ENCODE results near the gene ANKH. TPM values are rescaled to one million over a fixed set of nuclear protein-coding genes. Genes with fewer than 3 reads are reported as not detected.

ANKH gene
- polyA plus RNA-seq, 1 donor from 2014 or later, result 9.9 TPM

GRCh38 chr5:14684757-14685156 is 186.8 kb downstream of the ANKH start:
- Histone ChIP-seq H3K9me3 (ENCODE audit: low read length) (no peaks in the 10 kb centered on the region), H3K4me2 (ENCODE audit: low read length) (no peak overlapping the region), H3K36me3 (ENCODE audit: insufficient read depth, low read length) (peaks cover 7% of the 10 kb centered on the region), H4K20me1 (ENCODE audit: insufficient read depth) (no peaks in the 10 kb centered on the region), H3K27ac (ENCODE audit: low read length) (no peak overlapping the region), H3K9ac (ENCODE audit: low read length) (no peak overlapping the region), H3F3A (ENCODE audit: insufficient read depth, low read length, poor library complexity, severe bottlenecking) (no peaks in the 10 kb centered on the region), H3K27me3 (ENCODE audit: insufficient read depth, low read depth, low read length) (no peaks in the 10 kb centered on the region), H2AFZ (ENCODE audit: low read depth, low read length) (no peak overlapping the region), H3K4me3 (ENCODE audit: low read length) (no peak overlapping the region), H3K9me2 (ENCODE audit: insufficient read depth, low read length) (no peaks in the 10 kb centered on the region), H3K79me2 (replicated peaks; ENCODE audit: insufficient read depth, low read length) (no peaks in the 10 kb centered on the region)
- TF ChIP-seq, protein P1, sequence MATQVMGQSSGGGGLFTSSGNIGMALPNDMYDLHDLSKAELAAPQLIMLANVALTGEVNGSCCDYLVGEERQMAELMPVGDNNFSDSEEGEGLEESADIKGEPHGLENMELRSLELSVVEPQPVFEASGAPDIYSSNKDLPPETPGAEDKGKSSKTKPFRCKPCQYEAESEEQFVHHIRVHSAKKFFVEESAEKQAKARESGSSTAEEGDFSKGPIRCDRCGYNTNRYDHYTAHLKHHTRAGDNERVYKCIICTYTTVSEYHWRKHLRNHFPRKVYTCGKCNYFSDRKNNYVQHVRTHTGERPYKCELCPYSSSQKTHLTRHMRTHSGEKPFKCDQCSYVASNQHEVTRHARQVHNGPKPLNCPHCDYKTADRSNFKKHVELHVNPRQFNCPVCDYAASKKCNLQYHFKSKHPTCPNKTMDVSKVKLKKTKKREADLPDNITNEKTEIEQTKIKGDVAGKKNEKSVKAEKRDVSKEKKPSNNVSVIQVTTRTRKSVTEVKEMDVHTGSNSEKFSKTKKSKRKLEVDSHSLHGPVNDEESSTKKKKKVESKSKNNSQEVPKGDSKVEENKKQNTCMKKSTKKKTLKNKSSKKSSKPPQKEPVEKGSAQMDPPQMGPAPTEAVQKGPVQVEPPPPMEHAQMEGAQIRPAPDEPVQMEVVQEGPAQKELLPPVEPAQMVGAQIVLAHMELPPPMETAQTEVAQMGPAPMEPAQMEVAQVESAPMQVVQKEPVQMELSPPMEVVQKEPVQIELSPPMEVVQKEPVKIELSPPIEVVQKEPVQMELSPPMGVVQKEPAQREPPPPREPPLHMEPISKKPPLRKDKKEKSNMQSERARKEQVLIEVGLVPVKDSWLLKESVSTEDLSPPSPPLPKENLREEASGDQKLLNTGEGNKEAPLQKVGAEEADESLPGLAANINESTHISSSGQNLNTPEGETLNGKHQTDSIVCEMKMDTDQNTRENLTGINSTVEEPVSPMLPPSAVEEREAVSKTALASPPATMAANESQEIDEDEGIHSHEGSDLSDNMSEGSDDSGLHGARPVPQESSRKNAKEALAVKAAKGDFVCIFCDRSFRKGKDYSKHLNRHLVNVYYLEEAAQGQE (IDR thresholded peaks at IDR 0.05; ENCODE audit: borderline replicate concordance), result no peak
- no peak for TF ChIP-seq MXI1 (conservative IDR thresholded peaks at IDR 0.05; ENCODE audit: poor library complexity, severe bottlenecking)
- TF ChIP-seq SMC3 (conservative IDR thresholded peaks at IDR 0.05; ENCODE audit: poor library complexity), result no peak
- TF ChIP-seq EZH2 (IDR thresholded peaks at IDR 0.05; ENCODE audit: borderline replicate concordance, insufficient read depth, low read length, poor library complexity, severe bottlenecking), result no peak
- no peak for TF ChIP-seq POLR2AphosphoS5 (IDR thresholded peaks at IDR 0.05)
- no peak for TF ChIP-seq TAF1 (IDR thresholded peaks at IDR 0.05; ENCODE audit: low read depth)
- TF ChIP-seq, protein P2, sequence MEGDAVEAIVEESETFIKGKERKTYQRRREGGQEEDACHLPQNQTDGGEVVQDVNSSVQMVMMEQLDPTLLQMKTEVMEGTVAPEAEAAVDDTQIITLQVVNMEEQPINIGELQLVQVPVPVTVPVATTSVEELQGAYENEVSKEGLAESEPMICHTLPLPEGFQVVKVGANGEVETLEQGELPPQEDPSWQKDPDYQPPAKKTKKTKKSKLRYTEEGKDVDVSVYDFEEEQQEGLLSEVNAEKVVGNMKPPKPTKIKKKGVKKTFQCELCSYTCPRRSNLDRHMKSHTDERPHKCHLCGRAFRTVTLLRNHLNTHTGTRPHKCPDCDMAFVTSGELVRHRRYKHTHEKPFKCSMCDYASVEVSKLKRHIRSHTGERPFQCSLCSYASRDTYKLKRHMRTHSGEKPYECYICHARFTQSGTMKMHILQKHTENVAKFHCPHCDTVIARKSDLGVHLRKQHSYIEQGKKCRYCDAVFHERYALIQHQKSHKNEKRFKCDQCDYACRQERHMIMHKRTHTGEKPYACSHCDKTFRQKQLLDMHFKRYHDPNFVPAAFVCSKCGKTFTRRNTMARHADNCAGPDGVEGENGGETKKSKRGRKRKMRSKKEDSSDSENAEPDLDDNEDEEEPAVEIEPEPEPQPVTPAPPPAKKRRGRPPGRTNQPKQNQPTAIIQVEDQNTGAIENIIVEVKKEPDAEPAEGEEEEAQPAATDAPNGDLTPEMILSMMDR (IDR thresholded peaks at IDR 0.05; ENCODE audit: poor library complexity, severe bottlenecking), result no peak
- TF ChIP-seq RAD21 (conservative IDR thresholded peaks at IDR 0.05), result no peak

- Histone ChIP-seq H4K20me1 (ENCODE audit: insufficient read depth) (no peaks in the 10 kb centered on the region), H3K36me3 (ENCODE audit: insufficient read depth, low read length) (peaks cover 10% of the 10 kb centered on the region), H3K9me2 (ENCODE audit: insufficient read depth, low read length) (no peaks in the 10 kb centered on the region), H3K9ac (ENCODE audit: low read length) (no peak overlapping the region), H3K27me3 (ENCODE audit: insufficient read depth, low read depth, low read length) (no peaks in the 10 kb centered on the region), H2AFZ (ENCODE audit: low read depth, low read length) (no peak overlapping the region), H3K9me3 (ENCODE audit: low read length) (no peaks in the 10 kb centered on the region), H3K4me3 (ENCODE audit: low read length) (no peak overlapping the region), H3F3A (ENCODE audit: insufficient read depth, low read length, poor library complexity, severe bottlenecking) (no peaks in the 10 kb centered on the region), H3K4me2 (ENCODE audit: low read length) (no peak overlapping the region), H3K27ac (ENCODE audit: low read length) (no peak overlapping the region), H3K79me2 (replicated peaks; ENCODE audit: insufficient read depth, low read length) (no peaks in the 10 kb centered on the region)
- TF ChIP-seq, protein P2 (IDR thresholded peaks at IDR 0.05; ENCODE audit: poor library complexity, severe bottlenecking), result no peak
- TF ChIP-seq TAF1 (IDR thresholded peaks at IDR 0.05; ENCODE audit: low read depth), result no peak
- TF ChIP-seq, protein P1 (IDR thresholded peaks at IDR 0.05; ENCODE audit: borderline replicate concordance), result no peak
- TF ChIP-seq RAD21 (conservative IDR thresholded peaks at IDR 0.05), result no peak
- TF ChIP-seq EP300 (conservative IDR thresholded peaks at IDR 0.05; ENCODE audit: poor library complexity, severe bottlenecking), result no peak
- no peak for TF ChIP-seq POLR2AphosphoS5 (IDR thresholded peaks at IDR 0.05)
- TF ChIP-seq MXI1 (conservative IDR thresholded peaks at IDR 0.05; ENCODE audit: poor library complexity, severe bottlenecking), result no peak
- no peak for TF ChIP-seq SMC3 (conservative IDR thresholded peaks at IDR 0.05; ENCODE audit: poor library complexity)
- no peak for TF ChIP-seq EZH2 (IDR thresholded peaks at IDR 0.05; ENCODE audit: borderline replicate concordance, insufficient read depth, low read length, poor library complexity, severe bottlenecking)
These were observed 187.6 kb downstream of the ANKH start for GRCh38 chr5:14683906-14684455.

All from neural cell (in vitro differentiated cells).